ENCODE results near the gene PIANP.
"Not testable (repeated sequence)": the region's sequence is repeated elsewhere in the genome, so short reads cannot be mapped to it uniquely, and the experiment has no call there.

Gene PIANP

DNA sequence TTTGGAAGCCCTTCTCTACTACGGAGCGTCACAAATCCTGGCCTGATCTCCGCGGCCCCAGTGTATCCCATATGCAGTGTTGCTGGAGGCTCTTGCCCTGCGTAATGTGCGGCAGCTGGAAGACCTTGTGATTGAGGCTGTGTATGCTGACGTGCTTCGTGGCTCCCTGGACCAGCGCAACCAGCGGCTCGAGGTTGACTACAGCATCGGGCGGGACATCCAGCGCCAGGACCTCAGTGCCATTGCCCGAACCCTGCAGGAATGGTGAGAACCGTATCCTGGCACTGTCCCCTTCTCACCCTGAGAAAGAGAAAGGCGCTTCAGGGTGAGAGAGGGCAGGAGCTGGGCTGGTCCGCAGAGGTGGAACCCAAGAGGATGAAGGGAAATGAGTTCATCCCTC lies 28.6 kb upstream of the PIANP start:
- no peak overlapping the region for H3K4me3 ChIP-seq (ENCODE audit: low read length)
- H3K9me3 ChIP-seq (ENCODE audit: control insufficient read depth, low read length): no peaks in the 10 kb centered on the region
- no peak overlapping the region for H3K9ac ChIP-seq (ENCODE audit: low read length)
- H3K36me3 ChIP-seq (ENCODE audit: control insufficient read depth, insufficient read depth, low read length): peaks cover 14% of the 10 kb centered on the region
- peaks cover 7% of the 10 kb centered on the region for H3K4me1 ChIP-seq (ENCODE audit: control insufficient read depth, insufficient read depth, low read length)
- H3K27me3 ChIP-seq (ENCODE audit: control insufficient read depth, insufficient read depth, low read length): no peaks in the 10 kb centered on the region

GRCh38 chr12:6725350-6725749 lies 24.7 kb upstream of the PIANP start:
- Histone ChIP-seq H3K4me3 (ENCODE audit: low read length) (no peak overlapping the region), H3K36me3 (ENCODE audit: control insufficient read depth, insufficient read depth, low read length) (peaks cover 6% of the 10 kb centered on the region), H3K9ac (ENCODE audit: low read length) (no peak overlapping the region)

DNA sequence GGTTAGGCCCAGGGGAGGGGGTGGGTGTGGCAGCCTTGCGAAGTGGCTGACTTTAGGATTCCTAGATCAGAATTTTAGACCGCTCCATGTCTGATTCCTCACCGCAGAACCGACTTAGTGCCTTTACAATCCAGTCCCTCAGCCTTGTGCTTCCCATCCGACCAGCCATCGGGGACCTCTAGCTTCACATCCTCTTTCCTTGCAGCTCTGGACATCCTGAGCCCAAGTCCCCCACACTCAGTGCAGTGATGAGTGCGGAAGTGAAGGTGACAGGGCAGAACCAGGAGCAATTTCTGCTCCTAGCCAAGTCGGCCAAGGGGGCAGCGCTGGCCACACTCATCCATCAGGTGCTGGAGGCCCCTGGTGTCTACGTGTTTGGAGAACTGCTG lies 23.8 kb upstream of the PIANP start:
- Histone ChIP-seq H3K36me3 (ENCODE audit: control insufficient read depth, insufficient read depth, low read length) (no peaks in the 10 kb centered on the region), H3K9ac (ENCODE audit: low read length) (peak overlapping the region; percentile 72), H3K4me3 (ENCODE audit: low read length) (peak overlapping the region; percentile 87), H3K4me1 (ENCODE audit: control insufficient read depth, insufficient read depth, low read length) (peaks cover 7% of the 10 kb centered on the region), H3K9me3 (ENCODE audit: control insufficient read depth, low read length) (no peaks in the 10 kb centered on the region), H3K27me3 (ENCODE audit: control insufficient read depth, insufficient read depth, low read length) (no peaks in the 10 kb centered on the region)

More at GRCh38 chr12:6725350-6725749, 24.7 kb upstream of the PIANP start:
- no peaks in the 10 kb centered on the region for H3K27me3 ChIP-seq (ENCODE audit: control insufficient read depth, insufficient read depth, low read length)
- no peaks in the 10 kb centered on the region for H3K9me3 ChIP-seq (ENCODE audit: control insufficient read depth, low read length)
- H3K4me1 ChIP-seq (ENCODE audit: control insufficient read depth, insufficient read depth, low read length): peaks cover 7% of the 10 kb centered on the region

GRCh38 chr12:6723607-6724408 lies 23.2 kb upstream of the PIANP start, which contains the start of gene COPS7A:
COPS7A (plus strand) TSS chr12:6724046; CDS start chr12:6724657, 611 bp downstream.
- Histone ChIP-seq H3K27me3 (ENCODE audit: control insufficient read depth, insufficient read depth, low read length) (no peaks in the 10 kb centered on the region), H3K9ac (ENCODE audit: low read length) (peak within 1 kb of the TSS; percentile 72), H3K9me3 (ENCODE audit: control insufficient read depth, low read length) (no peaks in the 10 kb centered on the region), H3K4me3 (ENCODE audit: low read length) (peak within 1 kb of the TSS; percentile 87), H3K36me3 (ENCODE audit: control insufficient read depth, insufficient read depth, low read length) (no peaks in the 10 kb centered on the region), H3K4me1 (ENCODE audit: control insufficient read depth, insufficient read depth, low read length) (peaks cover 7% of the 10 kb centered on the region)

- no peaks in the 10 kb centered on the region for H3K36me3 ChIP-seq (ENCODE audit: control insufficient read depth, insufficient read depth, low read length)
- H3K27me3 ChIP-seq (ENCODE audit: control insufficient read depth, insufficient read depth, low read length): no peaks in the 10 kb centered on the region
- H3K4me3 ChIP-seq (ENCODE audit: low read length): no peak overlapping the region
- H3K9ac ChIP-seq (ENCODE audit: low read length): no peak overlapping the region
- peaks cover 7% of the 10 kb centered on the region for H3K4me1 ChIP-seq (ENCODE audit: control insufficient read depth, insufficient read depth, low read length)
- H3K9me3 ChIP-seq (ENCODE audit: control insufficient read depth, low read length): no peaks in the 10 kb centered on the region
These were observed 22.2 kb upstream of the PIANP start for GRCh38 chr12:6722863-6723262.

DNA sequence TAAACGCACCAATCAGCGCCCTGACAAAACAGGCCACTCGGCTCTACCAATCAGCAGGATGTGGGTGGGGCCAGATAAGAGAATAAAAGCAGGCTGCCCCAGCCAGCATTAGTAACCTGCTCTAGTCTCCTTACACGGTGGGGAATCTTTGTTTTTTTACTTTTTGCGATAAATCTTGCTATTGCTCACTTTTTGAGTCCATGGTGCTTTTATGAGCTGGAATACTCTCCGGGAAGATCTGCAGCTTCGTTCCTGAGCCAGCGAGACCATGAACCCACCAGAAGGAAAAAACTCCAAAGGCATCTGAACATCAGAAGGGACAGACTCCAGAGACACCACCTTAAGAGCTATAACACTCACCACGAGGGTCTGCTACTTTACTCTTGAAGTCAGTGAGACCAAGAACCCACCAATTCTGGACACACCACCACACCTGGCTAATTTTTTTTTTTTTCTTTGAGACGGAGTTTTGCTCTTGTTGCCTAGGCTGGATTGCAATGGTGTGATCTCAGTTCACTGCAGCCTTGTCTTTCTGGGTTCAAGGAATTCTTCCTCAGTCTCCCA lies 16.3 kb upstream of the PIANP start:
- H3K4me1 ChIP-seq (ENCODE audit: control insufficient read depth, insufficient read depth, low read length): no peaks in the 10 kb centered on the region
- no peaks in the 10 kb centered on the region for H3K9me3 ChIP-seq (ENCODE audit: control insufficient read depth, low read length)
- H3K4me3 ChIP-seq (ENCODE audit: low read length): no peak overlapping the region
- no peaks in the 10 kb centered on the region for H3K27me3 ChIP-seq (ENCODE audit: control insufficient read depth, insufficient read depth, low read length)
- H3K36me3 ChIP-seq (ENCODE audit: control insufficient read depth, insufficient read depth, low read length): no peaks in the 10 kb centered on the region
- no peak overlapping the region for H3K9ac ChIP-seq (ENCODE audit: low read length)

GRCh38 chr12:6716031-6716873 lies 15.6 kb upstream of the PIANP start:
- not testable (repeated sequence) for H3K9me3 ChIP-seq (ENCODE audit: control insufficient read depth, low read length); H3K27me3 ChIP-seq (ENCODE audit: control insufficient read depth, insufficient read depth, low read length); H3K4me1 ChIP-seq (ENCODE audit: control insufficient read depth, insufficient read depth, low read length); H3K9ac ChIP-seq (ENCODE audit: low read length); H3K4me3 ChIP-seq (ENCODE audit: low read length); H3K36me3 ChIP-seq (ENCODE audit: control insufficient read depth, insufficient read depth, low read length)

- Histone ChIP-seq H3K9me3 (ENCODE audit: control insufficient read depth, low read length) (no peaks in the 10 kb centered on the region), H3K9ac (ENCODE audit: low read length) (no peak overlapping the region), H3K4me3 (ENCODE audit: low read length) (no peak overlapping the region), H3K4me1 (ENCODE audit: control insufficient read depth, insufficient read depth, low read length) (no peaks in the 10 kb centered on the region), H3K27me3 (ENCODE audit: control insufficient read depth, insufficient read depth, low read length) (peaks cover 10% of the 10 kb centered on the region), H3K36me3 (ENCODE audit: control insufficient read depth, insufficient read depth, low read length) (no peaks in the 10 kb centered on the region)
These were observed 8.4 kb upstream of the PIANP start for GRCh38 chr12:6708960-6709394.

GRCh38 chr12:6708351-6708750 lies 7.7 kb upstream of the PIANP start:
- peaks cover 15% of the 10 kb centered on the region for H3K27me3 ChIP-seq (ENCODE audit: control insufficient read depth, insufficient read depth, low read length)
- H3K36me3 ChIP-seq (ENCODE audit: control insufficient read depth, insufficient read depth, low read length); H3K9me3 ChIP-seq (ENCODE audit: control insufficient read depth, low read length); H3K4me1 ChIP-seq (ENCODE audit: control insufficient read depth, insufficient read depth, low read length); H3K9ac ChIP-seq (ENCODE audit: low read length); H3K4me3 ChIP-seq (ENCODE audit: low read length): not testable (repeated sequence)

DNA sequence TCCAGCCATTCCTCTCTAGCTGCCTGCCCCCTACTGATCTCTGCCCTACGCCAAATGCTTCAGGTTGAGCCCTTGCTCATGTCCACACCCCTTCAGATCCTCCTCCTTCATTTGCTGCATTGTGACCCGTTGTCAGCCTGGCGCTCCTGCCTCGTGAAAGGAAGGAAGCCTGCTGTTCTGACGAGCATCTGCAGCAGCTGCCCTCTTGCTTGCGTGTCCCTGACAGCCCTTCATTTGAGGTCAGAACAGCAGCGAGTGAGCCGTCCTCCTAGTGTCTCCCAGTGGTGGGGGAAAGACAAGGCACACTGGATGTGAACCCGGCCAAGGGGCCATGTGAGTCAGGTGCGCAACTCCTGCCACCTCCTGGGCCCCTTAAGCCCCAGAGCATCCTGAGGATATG lies 3.0 kb upstream of the PIANP start:
- Histone ChIP-seq H3K36me3 (ENCODE audit: control insufficient read depth, insufficient read depth, low read length) (no peaks in the 10 kb centered on the region), H3K4me3 (ENCODE audit: low read length) (no peak overlapping the region), H3K9ac (ENCODE audit: low read length) (no peak overlapping the region), H3K9me3 (ENCODE audit: control insufficient read depth, low read length) (no peaks in the 10 kb centered on the region), H3K27me3 (ENCODE audit: control insufficient read depth, insufficient read depth, low read length) (peaks cover 53% of the 10 kb centered on the region), H3K4me1 (ENCODE audit: control insufficient read depth, insufficient read depth, low read length) (peaks cover 4% of the 10 kb centered on the region)

- no peak overlapping the region for H3K9ac ChIP-seq (ENCODE audit: low read length)
- H3K36me3 ChIP-seq (ENCODE audit: control insufficient read depth, insufficient read depth, low read length): no peaks in the 10 kb centered on the region
- peaks cover 4% of the 10 kb centered on the region for H3K4me1 ChIP-seq (ENCODE audit: control insufficient read depth, insufficient read depth, low read length)
- no peaks in the 10 kb centered on the region for H3K9me3 ChIP-seq (ENCODE audit: control insufficient read depth, low read length)
- peaks cover 64% of the 10 kb centered on the region for H3K27me3 ChIP-seq (ENCODE audit: control insufficient read depth, insufficient read depth, low read length)
- no peak overlapping the region for H3K4me3 ChIP-seq (ENCODE audit: low read length)
These were observed 608 bp upstream of the PIANP start for GRCh38 chr12:6701078-6701768.

Data from mucosa of stomach (tissue), 1 donor.